ENCODE data around the gene GALM. TPM values are rescaled to one million over a fixed set of nuclear protein-coding genes. Genes with fewer than 3 reads are reported as not detected.

Gene GALM
- total and polyA plus RNA-seq, 4 experiments from 2014 or later: 35.5 to 60.4 (median 43.5) TPM

DNA sequence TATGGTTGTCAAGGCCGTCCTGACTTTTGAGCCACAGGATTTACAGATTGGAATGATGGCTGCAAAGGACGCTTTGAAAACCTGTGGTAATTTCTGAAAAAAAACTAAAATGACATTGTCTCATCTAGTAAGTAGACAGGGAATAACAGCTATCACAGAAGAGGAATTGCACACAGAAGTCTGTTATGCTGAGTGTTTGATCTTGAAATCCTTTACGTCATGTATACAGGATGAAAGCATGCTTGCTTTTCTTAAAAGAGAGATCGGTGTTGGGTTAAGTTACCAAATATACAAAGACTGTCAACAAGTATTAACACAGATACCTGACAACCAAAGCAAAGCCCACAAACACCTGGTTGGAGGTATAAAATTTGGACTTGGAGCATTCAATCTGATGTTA is 97.8 kb downstream of the GALM start:
- Mint-ChIP-seq H3K9me3 (no peaks in the 10 kb centered on the region), H3K4me3 (no peak overlapping the region), H3K27me3 (no peaks in the 10 kb centered on the region), H3K36me3 (no peaks in the 10 kb centered on the region), H3K27ac (no peak overlapping the region), H3K4me1 (no peaks in the 10 kb centered on the region)
- CTCF ChIA-PET (ENCODE audit: partially characterized antibody): interaction anchor here (1.0 kb wide), 1 partner anchor 226 kb away, joined by 3 read pairs; no protein-coding TSS in a partner anchor
- H3K36me3 ChIP-seq (ENCODE audit: insufficient read depth, low read length): no peaks in the 10 kb centered on the region
- no peak for DNase-seq
- no peaks in the 10 kb centered on the region for H3K27me3 ChIP-seq (ENCODE audit: insufficient read depth, low read length)
- no peak overlapping the region for H3K27ac ChIP-seq (ENCODE audit: low read depth, low read length)
- intact Hi-C loops (cut with micrococcal nuclease): no loop called here
- H3K4me3 ChIP-seq (ENCODE audit: low read length in 2 of 2): no peak overlapping the region
- H3K9me3 ChIP-seq (ENCODE audit: control insufficient read depth in 1 of 2, low read length in 2 of 2): no peaks in the 10 kb centered on the region
- no peaks in the 10 kb centered on the region for H3K4me1 ChIP-seq (ENCODE audit: insufficient read depth, low read length)
- POLR2A ChIA-PET (ENCODE audit: partially characterized antibody): no interaction called here

DNA sequence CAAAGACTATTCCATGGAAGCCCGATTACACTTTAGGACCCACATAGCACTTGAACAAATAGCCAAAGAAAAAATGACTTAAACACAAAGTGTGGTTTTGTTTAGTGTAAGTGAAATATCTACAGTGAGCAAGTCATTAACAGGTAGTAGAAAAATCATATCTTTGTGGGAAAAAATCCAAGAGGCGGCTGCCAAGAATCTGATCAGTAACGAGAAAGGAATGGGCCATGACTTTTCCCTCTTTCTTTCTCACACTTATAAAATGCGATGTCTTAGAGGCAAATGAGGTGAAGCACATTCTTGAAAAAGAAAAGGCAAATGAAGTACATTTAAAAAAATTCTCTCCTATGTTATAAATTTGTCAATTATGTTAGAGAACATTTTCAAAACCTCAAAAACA is 99.2 kb downstream of the GALM start:
- no peak for DNase-seq
- Mint-ChIP-seq H3K27me3 (no peaks in the 10 kb centered on the region), H3K9me3 (no peaks in the 10 kb centered on the region), H3K36me3 (no peaks in the 10 kb centered on the region), H3K27ac (no peak overlapping the region), H3K4me1 (no peaks in the 10 kb centered on the region), H3K4me3 (no peak overlapping the region)
- Histone ChIP-seq H3K36me3 (ENCODE audit: insufficient read depth, low read length) (no peaks in the 10 kb centered on the region), H3K4me3 (ENCODE audit: low read length in 2 of 2) (no peak overlapping the region), H3K9me3 (ENCODE audit: control insufficient read depth in 1 of 2, low read length in 2 of 2) (no peaks in the 10 kb centered on the region), H3K4me1 (ENCODE audit: insufficient read depth, low read length) (no peaks in the 10 kb centered on the region), H3K27me3 (ENCODE audit: insufficient read depth, low read length) (no peaks in the 10 kb centered on the region), H3K27ac (ENCODE audit: low read depth, low read length) (no peak overlapping the region)
- CTCF ChIA-PET (ENCODE audit: partially characterized antibody): no interaction called here
- intact Hi-C loops (cut with micrococcal nuclease): no loop called here
- POLR2A ChIA-PET (ENCODE audit: partially characterized antibody): interaction anchor here (1.9 kb wide), 1 partner anchor 14 kb away, joined by 5 read pairs; the partner anchor contains the start of gene SRSF7

DNA sequence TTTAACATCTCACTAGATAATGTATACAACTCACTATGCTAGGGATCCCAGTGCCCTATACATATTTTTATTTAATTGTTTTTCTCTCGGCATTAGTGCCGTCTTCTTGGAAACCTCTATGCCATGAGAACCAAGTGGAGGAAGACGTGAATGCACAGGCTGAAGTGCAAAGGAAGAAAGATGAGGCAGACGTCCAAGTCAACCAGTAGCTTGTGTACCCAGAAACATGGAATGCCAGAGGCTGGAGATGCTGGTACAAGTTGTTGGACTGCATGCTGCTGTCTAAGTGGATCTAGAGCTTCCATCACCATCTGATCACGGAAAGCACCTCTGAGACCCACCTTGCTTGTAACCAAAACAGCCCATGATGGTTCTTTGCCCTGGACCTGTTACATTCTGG is 99.6 kb downstream of the GALM start:
- Histone ChIP-seq H3K36me3 (ENCODE audit: insufficient read depth, low read length) (no peaks in the 10 kb centered on the region), H3K27ac (ENCODE audit: low read depth, low read length) (no peak overlapping the region), H3K9me3 (ENCODE audit: control insufficient read depth in 1 of 2, low read length in 2 of 2) (no peaks in the 10 kb centered on the region), H3K4me1 (ENCODE audit: insufficient read depth, low read length) (no peaks in the 10 kb centered on the region), H3K4me3 (ENCODE audit: low read length in 2 of 2) (no peak overlapping the region), H3K27me3 (ENCODE audit: insufficient read depth, low read length) (no peaks in the 10 kb centered on the region)
- Mint-ChIP-seq H3K36me3 (no peaks in the 10 kb centered on the region), H3K27ac (no peak overlapping the region), H3K4me1 (no peaks in the 10 kb centered on the region), H3K27me3 (no peaks in the 10 kb centered on the region), H3K4me3 (no peak overlapping the region), H3K9me3 (no peaks in the 10 kb centered on the region)
- DNase-seq: no peak
- ChIA-PET CTCF (ENCODE audit: partially characterized antibody) (no interaction called here), POLR2A (ENCODE audit: partially characterized antibody) (interaction anchor here (1.9 kb wide), 1 partner anchor 14 kb away, joined by 5 read pairs; the partner anchor contains the start of gene SRSF7)
- intact Hi-C loops (cut with micrococcal nuclease): no loop called here

- Mint-ChIP-seq H3K4me1 (peaks cover 0 to 2% (median 0%) of the 10 kb centered on the region in 4 donors), H3K9me3 (no peaks in the 10 kb centered on the region), H3K4me3 (no peak overlapping the region), H3K27me3 (peaks cover 4 to 7% of the 10 kb centered on the region in 2 donors), H3K36me3 (no peaks in the 10 kb centered on the region), H3K27ac (no peak overlapping the region)
- Histone ChIP-seq H3K27ac (ENCODE audit: low read depth, low read length) (no peak overlapping the region), H3K9me3 (ENCODE audit: control insufficient read depth in 1 of 2, low read length in 2 of 2) (no peaks in the 10 kb centered on the region), H3K27me3 (ENCODE audit: insufficient read depth, low read length) (no peaks in the 10 kb centered on the region), H3K36me3 (ENCODE audit: insufficient read depth, low read length) (no peaks in the 10 kb centered on the region), H3K4me3 (ENCODE audit: low read length in 2 of 2) (no peak overlapping the region), H3K4me1 (ENCODE audit: insufficient read depth, low read length) (no peaks in the 10 kb centered on the region)
- ChIA-PET POLR2A (ENCODE audit: partially characterized antibody) (no interaction called here), CTCF (ENCODE audit: partially characterized antibody) (interaction anchor here (0.7 to 1.3 kb wide), 3 partner anchors 19 to 1854 kb away, joined by 3 read pairs; no protein-coding TSS in a partner anchor)
- no peak for DNase-seq
- intact Hi-C loops (cut with micrococcal nuclease): no loop called here
Observed at GRCh38 chr2:38771632-38772031, 105.7 kb downstream of the GALM start.

- no peak overlapping the region for H3K4me3 ChIP-seq (ENCODE audit: low read length in 2 of 2)
- Mint-ChIP-seq H3K4me1 (peaks cover 11 to 13% (median 12%) of the 10 kb centered on the region in 4 donors), H3K9me3 (no peaks in the 10 kb centered on the region), H3K27me3 (peaks cover 4 to 7% of the 10 kb centered on the region in 2 donors), H3K36me3 (peaks cover 0 to 6% of the 10 kb centered on the region in 2 donors), H3K4me3 (no peak overlapping the region), H3K27ac (peak overlapping the region in 2 of 7 donors; percentile 25 to 36)
- H3K27me3 ChIP-seq (ENCODE audit: insufficient read depth, low read length): no peaks in the 10 kb centered on the region
- POLR2A ChIA-PET (ENCODE audit: partially characterized antibody): interaction anchor here (2.0 kb wide), 1 partner anchor 24 kb away, joined by 9 read pairs; the partner anchor contains the start of gene SRSF7
- no peaks in the 10 kb centered on the region for H3K36me3 ChIP-seq (ENCODE audit: insufficient read depth, low read length)
- CTCF ChIA-PET (ENCODE audit: partially characterized antibody): no interaction called here
- H3K27ac ChIP-seq (ENCODE audit: low read depth, low read length): no peak overlapping the region
- intact Hi-C loops (cut with micrococcal nuclease): no loop called here
- peaks cover 5% of the 10 kb centered on the region for H3K4me1 ChIP-seq (ENCODE audit: insufficient read depth, low read length)
- H3K9me3 ChIP-seq (ENCODE audit: control insufficient read depth in 1 of 2, low read length in 2 of 2): no peaks in the 10 kb centered on the region
- DNase-seq: no peak
Observed at GRCh38 chr2:38775097-38775920, 109.4 kb downstream of the GALM start.

GRCh38 chr2:38775921-38776225 is 110.0 kb downstream of the GALM start:
- H3K9me3 ChIP-seq (ENCODE audit: control insufficient read depth in 1 of 2, low read length in 2 of 2): no peaks in the 10 kb centered on the region
- Mint-ChIP-seq H3K4me1 (peaks cover 11 to 13% (median 12%) of the 10 kb centered on the region in 4 donors), H3K27ac (no peak overlapping the region), H3K36me3 (peaks cover 0 to 6% of the 10 kb centered on the region in 2 donors), H3K27me3 (peaks cover 4 to 7% of the 10 kb centered on the region in 2 donors), H3K4me3 (peak overlapping the region in 3 of 8 donors; percentile 16 to 59 (median 26)), H3K9me3 (no peaks in the 10 kb centered on the region)
- POLR2A ChIA-PET (ENCODE audit: partially characterized antibody): interaction anchor here (2.0 kb wide), 1 partner anchor 24 kb away, joined by 9 read pairs; the partner anchor contains the start of gene SRSF7
- no peaks in the 10 kb centered on the region for H3K27me3 ChIP-seq (ENCODE audit: insufficient read depth, low read length)
- intact Hi-C loops (cut with micrococcal nuclease): no loop called here
- H3K4me1 ChIP-seq (ENCODE audit: insufficient read depth, low read length): peaks cover 5% of the 10 kb centered on the region
- CTCF ChIA-PET (ENCODE audit: partially characterized antibody): no interaction called here
- H3K36me3 ChIP-seq (ENCODE audit: insufficient read depth, low read length): no peaks in the 10 kb centered on the region
- H3K27ac ChIP-seq (ENCODE audit: low read depth, low read length): no peak overlapping the region
- H3K4me3 ChIP-seq (ENCODE audit: low read length in 2 of 2): no peak overlapping the region
- DNase-seq: no peak

DNA sequence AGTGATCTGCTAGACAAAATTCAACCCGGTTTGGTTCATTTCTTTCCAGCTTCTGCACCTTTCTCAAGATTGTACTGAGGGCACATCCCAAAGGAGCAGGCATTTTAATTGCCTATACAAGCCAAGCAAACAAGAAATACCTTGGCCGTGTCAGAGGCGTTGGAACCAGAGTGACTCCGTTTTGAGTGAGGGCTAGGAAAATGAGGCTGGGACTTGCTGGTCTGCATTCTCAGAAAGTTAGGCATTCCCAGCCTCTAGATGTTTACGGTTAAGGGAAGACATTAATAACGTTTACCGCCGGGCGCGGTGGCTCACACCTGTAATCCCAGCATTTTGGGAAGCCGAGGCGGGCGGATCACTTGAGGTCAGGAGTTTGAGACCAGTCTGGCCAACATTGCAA is 110.6 kb downstream of the GALM start:
- Mint-ChIP-seq H3K4me1 (peaks cover 12 to 14% (median 12%) of the 10 kb centered on the region in 4 donors), H3K9me3 (no peaks in the 10 kb centered on the region), H3K27me3 (peaks cover 4 to 7% of the 10 kb centered on the region in 2 donors), H3K4me3 (peak overlapping the region; percentile 6 to 59 (median 26)), H3K36me3 (peaks cover 4 to 10% of the 10 kb centered on the region in 2 donors), H3K27ac (no peak overlapping the region)
- DNase-seq: no peak
- peaks cover 5% of the 10 kb centered on the region for H3K36me3 ChIP-seq (ENCODE audit: insufficient read depth, low read length)
- no peak overlapping the region for H3K4me3 ChIP-seq (ENCODE audit: low read length in 2 of 2)
- H3K27ac ChIP-seq (ENCODE audit: low read depth, low read length): no peak overlapping the region
- ChIA-PET CTCF (ENCODE audit: partially characterized antibody) (no interaction called here), POLR2A (ENCODE audit: partially characterized antibody) (interaction anchor here (0.6 to 3.0 kb wide), 4 partner anchors 25 to 1810 kb away, joined by 3 to 42 read pairs (median 6); partner anchors contain the start of genes SRSF7 and STRN)
- intact Hi-C loops (cut with micrococcal nuclease): no loop called here
- no peaks in the 10 kb centered on the region for H3K9me3 ChIP-seq (ENCODE audit: control insufficient read depth in 1 of 2, low read length in 2 of 2)
- peaks cover 5% of the 10 kb centered on the region for H3K4me1 ChIP-seq (ENCODE audit: insufficient read depth, low read length)
- no peaks in the 10 kb centered on the region for H3K27me3 ChIP-seq (ENCODE audit: insufficient read depth, low read length)
